Measurements from ENCODE around the gene PVALEF. TPM values are rescaled to one million over a fixed set of nuclear protein-coding genes. Genes with fewer than 3 reads are reported as not detected.

The PVALEF gene
- total RNA-seq, 1 experiment from 2014 or later = not detected

GRCh38 chr17:81179861-81180260, 14.6 kb downstream of the PVALEF start:
- Histone ChIP-seq H3K4ac (ENCODE audit: low read depth, low read length) (no peak overlapping the region), H3K79me1 (ENCODE audit: insufficient read depth, low read depth, low read length, poor library complexity, severe bottlenecking) (no peaks in the 10 kb centered on the region), H2BK12ac (ENCODE audit: insufficient read length, low read depth, low read length) (no peak overlapping the region), H3K23ac (ENCODE audit: insufficient read length, low read depth, low read length) (no peak overlapping the region), H2BK20ac (ENCODE audit: low read depth, low read length, poor library complexity, severe bottlenecking) (no peak overlapping the region), H4K5ac (ENCODE audit: insufficient read length, low read depth, low read length) (no peak overlapping the region), H3K23me2 (ENCODE audit: insufficient read length, low read depth, low read length, poor library complexity, severe bottlenecking) (no peaks in the 10 kb centered on the region), H3K27me3 (ENCODE audit: insufficient read depth, low read length) (no peaks in the 10 kb centered on the region), H4K20me1 (ENCODE audit: control insufficient read depth, insufficient read depth, insufficient read length) (no peaks in the 10 kb centered on the region), H3K56ac (ENCODE audit: insufficient read length, low read depth, low read length) (no peak overlapping the region), H4K8ac (replicated peaks; ENCODE audit: insufficient read length, low read depth, low read length) (no peak overlapping the region), H3K18ac (ENCODE audit: insufficient read length, low read depth, low read length) (no peak overlapping the region), H3K4me2 (ENCODE audit: insufficient read depth, insufficient read length, low read length) (no peak overlapping the region), H2BK120ac (ENCODE audit: low read depth, low read length, poor library complexity, severe bottlenecking) (no peak overlapping the region), H2BK15ac (ENCODE audit: low read depth, low read length) (no peak overlapping the region), H4K91ac (ENCODE audit: insufficient read length, low read depth, low read length) (no peak overlapping the region), H3K27ac (ENCODE audit: insufficient read length, low read depth, low read length) (no peak overlapping the region), H3T11ph (ENCODE audit: low read length) (no peak overlapping the region), H2AFZ (ENCODE audit: low read length) (no peak overlapping the region), H2AK5ac (ENCODE audit: insufficient read length, low read length) (no peak overlapping the region), H3K9ac (ENCODE audit: extremely low read depth, insufficient read length, low read length) (no peak overlapping the region), H3K79me2 (ENCODE audit: insufficient read depth, low read length) (no peaks in the 10 kb centered on the region), H3K4me1 (ENCODE audit: insufficient read depth, low read length) (no peaks in the 10 kb centered on the region), H3K9me3 (ENCODE audit: control insufficient read depth, low read depth, low read length) (no peaks in the 10 kb centered on the region), H2BK5ac (ENCODE audit: insufficient read length, low read length) (no peak overlapping the region), H3K14ac (ENCODE audit: insufficient read depth, low read length) (no peak overlapping the region)
- Mint-ChIP-seq H3K9me3 (peaks cover 0 to 4% of the 10 kb centered on the region in 2 experiments; a peak in 2 of 5 replicates), H3K4me3 (no peak overlapping the region), H3K4me1 (peaks cover 0 to 2% of the 10 kb centered on the region in 2 experiments; a peak in 1 of 4 replicates), H3K36me3 (ENCODE audit: insufficient read depth in 1 of 3, low read depth in 3 of 3) (no peaks in the 10 kb centered on the region), H3K27me3 (ENCODE audit: low read depth) (no peaks in the 10 kb centered on the region; the same call in none of the 2 replicates), H3K27ac (peak overlapping the region in 1 of 3 experiments; percentile 18; a peak in 1 of 7 replicates)
- TF ChIP-seq CTCF (conservative IDR thresholded peaks at IDR 0.05) = no peak
- no CpG with 5 or more reads among the region's 12 CpGs for WGBS (ENCODE audit: extremely low coverage, insufficient read length, low lambda C conversion rate)
- DNase-seq = no peak

All from H9 (cell line).